Activated T-helper 2 cell treated with anti-CD3 and anti-CD28 coated beads, Interferon-gamma antibody, Interleukin-2, Interleukin-4, amounts not matched to agents 10 μg/mL and 5 μg/mL and 100 μg/mL, durations not matched to agents 14 hours and 24 hours and 36 hours (primary cell): ENCODE measurements around the gene DCTN4. TPM values are rescaled to one million over a fixed set of nuclear protein-coding genes. Genes with fewer than 3 reads are reported as not detected.

ENCODE experiments used
- DNase-seq: peaks from one replicate; pipeline ENCODE4 v3.0.0; 2021; ENCODE audit warnings: low spot score
- H3K27ac Mint-ChIP-seq: one replicate; pipeline ENCODE4 v1.8.0; 2021; ENCODE audit warnings: mixed read lengths
- H3K27me3 Mint-ChIP-seq: one replicate; pipeline ENCODE4 v1.8.0; 2021; ENCODE audit warnings: low read depth, mixed read lengths
- H3K36me3 Mint-ChIP-seq: one replicate; pipeline ENCODE4 v1.8.0; 2021; ENCODE audit warnings: low read depth, mixed read lengths
- H3K4me1 Mint-ChIP-seq: one replicate; pipeline ENCODE4 v1.8.0; 2021; ENCODE audit warnings: low read depth, mixed read lengths
- H3K4me3 Mint-ChIP-seq: one replicate; pipeline ENCODE4 v1.8.0; 2021; ENCODE audit warnings: low read depth, mild to moderate bottlenecking, moderate library complexity, mixed read lengths
- H3K9me3 Mint-ChIP-seq: one replicate; pipeline ENCODE4 v1.8.0; 2021; ENCODE audit warnings: mixed read lengths
- intact Hi-C: fragments of 100-400 bp; cut with micrococcal nuclease; formaldehyde crosslinking; loops from one replicate; pipeline ENCODE4 v1.15.1; 2023
- total RNA-seq: library from RNA; stranded (reverse); gene quantifications from 2 replicates; pipeline ENCODE4 v1.2.3, GENCODE V29; 2022

Gene DCTN4
- total RNA-seq, 1 donor from 2014 or later = 40.9 TPM

GRCh38 chr5:150671509-150672236, 87.1 kb downstream of the DCTN4 start:
- intact Hi-C loops = no loop called here
- DNase-seq = no peak
- no peaks in the 10 kb centered on the region for H3K9me3 Mint-ChIP-seq
- peaks cover 27% of the 10 kb centered on the region for H3K27me3 Mint-ChIP-seq
- peaks cover 7% of the 10 kb centered on the region for H3K4me1 Mint-ChIP-seq
- H3K4me3 Mint-ChIP-seq = peak overlapping the region; percentile 67
- H3K27ac Mint-ChIP-seq = no peak overlapping the region
- H3K36me3 Mint-ChIP-seq = no peaks in the 10 kb centered on the region

GRCh38 chr5:150670948-150671310, 87.9 kb downstream of the DCTN4 start:
- Mint-ChIP-seq H3K36me3 (no peaks in the 10 kb centered on the region), H3K4me3 (peak overlapping the region; percentile 16), H3K27me3 (peaks cover 27% of the 10 kb centered on the region), H3K9me3 (no peaks in the 10 kb centered on the region), H3K27ac (no peak overlapping the region), H3K4me1 (peaks cover 7% of the 10 kb centered on the region)
- intact Hi-C loops = no loop called here
- DNase-seq = no peak

GRCh38 chr5:150670275-150670947, 88.4 kb downstream of the DCTN4 start:
- no peak for DNase-seq
- no peak overlapping the region for H3K27ac Mint-ChIP-seq
- no peaks in the 10 kb centered on the region for H3K36me3 Mint-ChIP-seq
- peaks cover 27% of the 10 kb centered on the region for H3K27me3 Mint-ChIP-seq
- intact Hi-C loops = no loop called here
- H3K4me1 Mint-ChIP-seq = peaks cover 7% of the 10 kb centered on the region
- no peaks in the 10 kb centered on the region for H3K9me3 Mint-ChIP-seq
- H3K4me3 Mint-ChIP-seq = peak overlapping the region; percentile 16

- no peak overlapping the region for H3K4me3 Mint-ChIP-seq
- no peaks in the 10 kb centered on the region for H3K4me1 Mint-ChIP-seq
- intact Hi-C loops = no loop called here
- H3K27ac Mint-ChIP-seq = no peak overlapping the region
- H3K9me3 Mint-ChIP-seq = no peaks in the 10 kb centered on the region
- no peak for DNase-seq
- H3K27me3 Mint-ChIP-seq = peaks cover 13% of the 10 kb centered on the region
- no peaks in the 10 kb centered on the region for H3K36me3 Mint-ChIP-seq
Observed at GRCh38 chr5:150665044-150665443, 93.8 kb downstream of the DCTN4 start.

- Mint-ChIP-seq H3K4me3 (no peak overlapping the region), H3K36me3 (no peaks in the 10 kb centered on the region), H3K9me3 (no peaks in the 10 kb centered on the region), H3K4me1 (no peaks in the 10 kb centered on the region), H3K27ac (no peak overlapping the region), H3K27me3 (peaks cover 12% of the 10 kb centered on the region)
- intact Hi-C loops = no loop called here
- DNase-seq = no peak
Observed at GRCh38 chr5:150663936-150664335, 94.9 kb downstream of the DCTN4 start.

GRCh38 chr5:150662731-150663516, 95.9 kb downstream of the DCTN4 start:
- DNase-seq = no peak
- Mint-ChIP-seq H3K4me1 (no peaks in the 10 kb centered on the region), H3K9me3 (no peaks in the 10 kb centered on the region), H3K36me3 (no peaks in the 10 kb centered on the region), H3K27me3 (peaks cover 12% of the 10 kb centered on the region), H3K27ac (no peak overlapping the region), H3K4me3 (no peak overlapping the region)
- intact Hi-C loops = no loop called here

- no peak overlapping the region for H3K4me3 Mint-ChIP-seq
Observed at GRCh38 chr5:150661821-150662596, 96.8 kb downstream of the DCTN4 start.

GRCh38 chr5:150661086-150661485, 97.7 kb downstream of the DCTN4 start, which contains the start of gene MYOZ3:
Gene MYOZ3 (plus strand): TSS chr5:150661251. CDS start chr5:150662942, 1,691 bp downstream.
- Mint-ChIP-seq H3K27me3 (peaks cover 15% of the 10 kb centered on the region), H3K27ac (no peak within 1 kb of the TSS), H3K4me3 (no peak within 1 kb of the TSS), H3K36me3 (no peaks in the 10 kb centered on the region), H3K4me1 (peaks cover 4% of the 10 kb centered on the region), H3K9me3 (no peaks in the 10 kb centered on the region)
- intact Hi-C loops = no loop called here
- no peak for DNase-seq

More at GRCh38 chr5:150661821-150662596, 96.8 kb downstream of the DCTN4 start:
- Mint-ChIP-seq H3K4me1 (peaks cover 4% of the 10 kb centered on the region), H3K36me3 (no peaks in the 10 kb centered on the region), H3K27ac (no peak overlapping the region), H3K9me3 (no peaks in the 10 kb centered on the region), H3K27me3 (peaks cover 15% of the 10 kb centered on the region)
- DNase-seq = no peak
- intact Hi-C loops = no loop called here

GRCh38 chr5:150660108-150660831, 98.5 kb downstream of the DCTN4 start:
- H3K27me3 Mint-ChIP-seq = peaks cover 15% of the 10 kb centered on the region
- intact Hi-C loops = no loop called here
- no peak overlapping the region for H3K27ac Mint-ChIP-seq
- no peaks in the 10 kb centered on the region for H3K9me3 Mint-ChIP-seq
- H3K4me1 Mint-ChIP-seq = peaks cover 6% of the 10 kb centered on the region
- no peak overlapping the region for H3K4me3 Mint-ChIP-seq
- H3K36me3 Mint-ChIP-seq = no peaks in the 10 kb centered on the region
- DNase-seq = no peak

GRCh38 chr5:150659360-150660107, 99.3 kb downstream of the DCTN4 start:
- intact Hi-C loops = loop anchor here (10.0 kb wide), 1 partner anchor 205 kb away; no protein-coding TSS in a partner anchor
- no peaks in the 10 kb centered on the region for H3K36me3 Mint-ChIP-seq
- H3K9me3 Mint-ChIP-seq = no peaks in the 10 kb centered on the region
- peaks cover 13% of the 10 kb centered on the region for H3K27me3 Mint-ChIP-seq
- H3K4me3 Mint-ChIP-seq = no peak overlapping the region
- DNase-seq = no peak
- no peak overlapping the region for H3K27ac Mint-ChIP-seq
- peaks cover 6% of the 10 kb centered on the region for H3K4me1 Mint-ChIP-seq

GRCh38 chr5:150658699-150659265, 100.0 kb downstream of the DCTN4 start:
- Mint-ChIP-seq H3K4me1 (peaks cover 6% of the 10 kb centered on the region), H3K27ac (no peak overlapping the region), H3K4me3 (no peak overlapping the region), H3K27me3 (peaks cover 15% of the 10 kb centered on the region), H3K36me3 (no peaks in the 10 kb centered on the region), H3K9me3 (no peaks in the 10 kb centered on the region)
- DNase-seq = no peak
- intact Hi-C loops = loop anchor here (10.0 kb wide), 1 partner anchor 204 kb away; no protein-coding TSS in a partner anchor
